Fibroblast of pulmonary artery (primary cell): ENCODE data around the gene HPS1.
A peak's percentile ranks its signal among the peaks of the same experiment; 100 is the strongest.

Source experiments
- DNase-seq: peaks from one replicate; pipeline ENCODE4 v3.0.0-alpha.2; 2010; ENCODE audit warnings: low read depth
- H3K4me3 ChIP-seq: replicated peaks from 2 replicates; pipeline ENCODE4 v1.5.1; 2011; ENCODE audit warnings: low read depth, mild to moderate bottlenecking, control low read depth, low read length, moderate library complexity
- TF ChIP-seq, protein P1 (sequence below): IDR thresholded peaks from 2 replicates; pipeline ENCODE4 v1.5.1; 2011; ENCODE audit warnings: mild to moderate bottlenecking, control low read depth, low read length, inconsistent platforms; ENCODE audit errors: missing control alignments

Gene HPS1

DNA sequence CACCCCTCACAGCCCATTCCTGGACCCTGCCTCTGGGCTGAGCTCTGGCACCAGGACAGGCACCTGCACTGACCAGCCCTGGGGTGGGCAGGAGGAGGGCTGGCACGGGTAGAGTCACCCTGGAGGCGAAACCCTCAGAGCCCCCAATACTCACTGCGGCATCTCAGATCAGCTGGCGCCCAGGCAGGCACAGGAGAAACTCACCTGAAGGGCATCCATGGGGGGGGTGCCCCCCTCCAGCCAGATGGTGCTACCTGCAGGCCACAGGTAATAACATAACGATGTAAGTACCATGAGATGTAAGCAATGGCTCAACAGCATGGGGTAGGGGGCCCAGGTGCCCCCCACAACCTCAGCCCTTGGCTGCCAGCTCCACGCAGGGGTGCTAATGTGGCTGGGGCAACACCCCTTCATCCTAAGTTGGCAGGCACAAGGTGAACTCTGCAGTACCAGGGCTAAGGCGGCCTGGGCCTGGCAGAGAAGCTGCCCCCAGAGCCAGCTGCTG, 19.7 kb downstream of the HPS1 start:
- TF ChIP-seq, protein P1, sequence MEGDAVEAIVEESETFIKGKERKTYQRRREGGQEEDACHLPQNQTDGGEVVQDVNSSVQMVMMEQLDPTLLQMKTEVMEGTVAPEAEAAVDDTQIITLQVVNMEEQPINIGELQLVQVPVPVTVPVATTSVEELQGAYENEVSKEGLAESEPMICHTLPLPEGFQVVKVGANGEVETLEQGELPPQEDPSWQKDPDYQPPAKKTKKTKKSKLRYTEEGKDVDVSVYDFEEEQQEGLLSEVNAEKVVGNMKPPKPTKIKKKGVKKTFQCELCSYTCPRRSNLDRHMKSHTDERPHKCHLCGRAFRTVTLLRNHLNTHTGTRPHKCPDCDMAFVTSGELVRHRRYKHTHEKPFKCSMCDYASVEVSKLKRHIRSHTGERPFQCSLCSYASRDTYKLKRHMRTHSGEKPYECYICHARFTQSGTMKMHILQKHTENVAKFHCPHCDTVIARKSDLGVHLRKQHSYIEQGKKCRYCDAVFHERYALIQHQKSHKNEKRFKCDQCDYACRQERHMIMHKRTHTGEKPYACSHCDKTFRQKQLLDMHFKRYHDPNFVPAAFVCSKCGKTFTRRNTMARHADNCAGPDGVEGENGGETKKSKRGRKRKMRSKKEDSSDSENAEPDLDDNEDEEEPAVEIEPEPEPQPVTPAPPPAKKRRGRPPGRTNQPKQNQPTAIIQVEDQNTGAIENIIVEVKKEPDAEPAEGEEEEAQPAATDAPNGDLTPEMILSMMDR, result no peak
- no peak for DNase-seq
- H3K4me3 ChIP-seq, result no peak overlapping the region

DNA sequence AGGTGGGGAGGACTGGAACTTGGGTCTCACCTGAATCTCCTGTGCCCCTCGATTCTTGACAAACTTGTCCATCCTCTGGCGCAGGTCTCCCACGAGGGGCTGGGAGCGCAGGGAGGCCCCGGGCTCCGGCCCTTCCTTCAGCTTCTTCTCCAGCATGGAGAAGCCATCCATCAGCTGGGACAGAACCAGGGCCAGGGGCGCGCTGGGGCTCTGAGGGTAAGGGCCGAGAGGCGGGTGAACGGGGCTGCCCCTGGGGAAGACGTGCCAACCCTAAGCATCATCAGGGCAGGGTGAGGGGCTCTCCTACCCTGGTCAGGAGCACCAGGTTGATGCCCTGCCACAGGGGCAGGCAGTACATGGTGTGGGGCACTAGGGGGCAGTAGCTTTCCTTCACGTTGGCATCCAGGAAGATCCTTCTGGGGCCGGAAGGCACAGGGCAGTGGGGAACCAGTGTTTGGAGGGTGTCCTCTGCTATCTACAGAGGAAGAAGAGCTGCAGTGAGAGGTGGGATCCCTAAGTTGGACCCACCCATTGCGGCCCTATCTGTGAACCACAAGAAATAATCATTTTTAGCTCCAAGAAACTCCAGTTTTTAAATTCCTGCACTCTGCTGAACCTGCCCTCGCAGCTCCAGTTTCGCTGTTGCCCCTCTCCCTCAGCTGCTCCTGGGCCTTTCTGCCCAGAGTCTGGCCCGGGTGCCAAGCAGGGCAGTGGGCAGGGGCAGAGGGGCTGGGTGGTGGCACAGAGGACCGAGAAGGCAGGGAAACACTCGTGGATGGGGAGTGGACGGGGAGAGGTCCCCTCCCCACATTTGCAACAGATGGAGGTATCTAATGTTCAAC, 21.0 kb downstream of the HPS1 start:
- peak; percentile 54 for DNase-seq
- TF ChIP-seq, protein P1, result peak; percentile 78
- H3K4me3 ChIP-seq, result no peak overlapping the region

DNA sequence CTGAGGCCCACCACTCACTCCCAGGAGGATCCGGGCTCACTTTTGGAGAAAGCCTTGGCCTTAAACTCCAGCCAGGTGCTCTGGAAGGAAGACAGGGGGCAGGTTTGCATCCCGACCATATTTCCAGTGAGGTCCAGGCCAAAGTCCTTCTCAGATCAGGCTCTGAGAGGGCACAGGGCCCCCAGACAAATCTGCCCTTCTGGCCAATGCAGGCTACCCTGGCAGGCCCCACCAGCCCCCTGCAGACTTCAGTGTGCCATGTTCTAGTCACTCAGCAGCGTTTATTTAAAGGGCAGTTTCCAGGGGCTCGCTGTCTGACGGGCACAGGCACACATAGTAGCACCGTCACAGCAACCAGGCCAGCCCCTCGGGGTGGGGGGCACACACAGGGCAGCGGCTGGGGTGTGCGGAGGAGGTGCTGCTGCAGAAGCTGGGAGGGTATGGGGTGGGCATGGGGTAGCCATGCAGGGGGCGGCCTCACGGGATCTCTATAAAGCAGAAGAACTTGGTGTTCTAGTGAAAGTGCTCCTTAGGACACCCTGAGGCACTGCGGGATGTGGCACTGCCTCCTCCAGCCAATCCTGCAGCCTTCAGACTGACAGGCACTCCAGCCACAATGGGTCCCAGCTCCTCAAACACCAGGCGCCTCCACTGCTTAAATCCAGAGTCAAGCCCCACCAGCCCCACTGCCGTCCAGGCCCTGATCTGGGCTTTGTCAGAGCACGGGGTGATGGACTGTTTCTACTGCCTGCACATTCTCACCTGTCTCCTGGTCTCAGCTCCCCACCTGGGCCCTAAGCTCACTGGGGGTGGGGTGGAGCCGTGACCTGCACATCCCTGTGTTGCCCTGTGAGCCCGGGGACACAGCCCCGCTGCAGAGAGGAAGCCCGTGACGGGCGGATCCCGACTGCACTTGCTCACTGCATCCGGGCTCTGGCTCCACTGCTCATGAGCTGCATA, 22.2 kb downstream of the HPS1 start:
- no peak for DNase-seq

DNA sequence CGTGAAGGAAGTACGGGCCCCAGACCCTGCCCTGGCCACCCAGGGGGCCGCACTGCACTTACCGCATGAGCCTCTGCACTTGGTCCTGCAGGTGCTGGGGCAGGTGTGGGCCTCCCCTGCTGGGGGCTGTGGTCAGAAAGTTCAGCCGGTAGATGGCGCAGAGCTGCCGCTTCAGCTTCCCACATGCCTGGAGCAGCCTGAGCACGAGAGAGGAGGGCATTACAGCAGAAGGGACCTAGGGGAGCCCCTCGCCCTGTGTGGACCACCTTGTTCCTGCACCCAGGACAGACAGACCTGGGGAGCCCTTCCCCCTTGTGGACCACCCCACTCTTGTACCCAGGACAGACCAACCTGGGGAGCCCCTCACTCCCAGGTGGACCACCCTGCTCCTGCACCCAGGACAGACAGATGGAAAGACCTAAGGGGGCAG, 23.0 kb downstream of the HPS1 start:
- no peak overlapping the region for H3K4me3 ChIP-seq
- TF ChIP-seq, protein P1, result no peak
- DNase-seq, result no peak

More for the DNA sequence above, 22.2 kb downstream of the HPS1 start:
- TF ChIP-seq, protein P1, result no peak
- no peak overlapping the region for H3K4me3 ChIP-seq

DNA sequence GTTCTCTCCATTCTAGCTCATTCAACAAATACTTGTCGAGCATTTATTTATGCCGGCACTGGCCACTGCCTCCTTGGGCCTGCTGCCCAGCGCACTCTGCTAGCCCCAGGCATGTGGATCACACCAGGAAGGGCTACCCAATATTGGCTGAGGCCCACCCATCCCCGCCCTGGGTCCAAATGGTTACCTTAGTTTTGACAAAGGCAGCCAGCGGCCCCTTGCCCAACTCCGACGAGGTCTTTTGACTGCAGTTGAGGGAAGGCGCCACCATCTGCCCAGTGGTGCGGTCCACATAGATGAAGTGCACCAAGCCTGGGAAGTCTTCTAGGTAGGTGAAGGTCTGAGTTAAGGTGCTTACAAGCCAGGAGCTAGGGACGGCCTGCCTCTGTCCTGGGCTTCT, 24.6 kb downstream of the HPS1 start:
- no peak overlapping the region for H3K4me3 ChIP-seq
- TF ChIP-seq, protein P1, result no peak
- no peak for DNase-seq

DNA sequence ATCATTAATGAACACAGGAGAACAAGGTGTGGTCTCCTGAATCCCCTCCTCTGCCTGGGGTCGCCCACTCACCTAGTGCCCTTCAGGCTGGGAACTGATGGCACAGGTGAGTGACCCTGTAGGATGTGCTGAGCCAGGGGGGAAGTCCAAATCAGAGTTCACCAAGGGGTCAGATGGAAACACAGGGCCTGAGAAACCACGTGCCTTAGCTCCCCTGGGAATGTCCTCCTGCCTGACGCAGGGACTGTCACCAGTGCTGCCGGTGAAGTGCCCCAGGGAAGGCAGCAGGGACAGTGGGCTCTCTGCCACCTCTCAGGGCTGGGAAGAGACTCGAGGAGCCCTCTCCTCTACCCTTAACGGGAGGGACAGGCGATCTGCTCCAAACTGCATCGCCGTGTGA, 25.9 kb downstream of the HPS1 start:
- DNase-seq, result no peak
- H3K4me3 ChIP-seq, result no peak overlapping the region
- TF ChIP-seq, protein P1, result no peak
